ENCODE measurements around the gene OR6M1.

- TF ChIP-seq CTCF (IDR thresholded peaks at IDR 0.05) (no peak), POLR2A (IDR thresholded peaks at IDR 0.05) (no peak)
These were observed 50.3 kb downstream of the OR6M1 start for GRCh38 chr11:123755813-123756212.
